ENCODE data around the gene FOXD1. TPM values are rescaled to one million over a fixed set of nuclear protein-coding genes. Genes with fewer than 3 reads are reported as not detected.
"Not testable (repeated sequence)": the region's sequence is repeated elsewhere in the genome, so short reads cannot be mapped to it uniquely, and the experiment has no call there.

Gene FOXD1
- total RNA-seq, 1 donor from 2014 or later, result 16.8 TPM

- DNase-seq (ENCODE audit: extremely low read depth, low read depth, low spot score), result no peak
Measured at GRCh38 chr5:73464016-73464745, 15.6 kb upstream of the FOXD1 start.

GRCh38 chr5:73460133-73460532, 11.6 kb upstream of the FOXD1 start:
- DNase-seq (ENCODE audit: extremely low read depth, low read depth, low spot score), result no peak

- no peak for DNase-seq (ENCODE audit: extremely low read depth, low read depth, low spot score)
Measured at GRCh38 chr5:73459366-73459765, 10.8 kb upstream of the FOXD1 start.

- not testable (repeated sequence) for DNase-seq (ENCODE audit: extremely low read depth, low read depth, low spot score)
Measured at GRCh38 chr5:73456462-73456861, 7.9 kb upstream of the FOXD1 start.

GRCh38 chr5:73454379-73455036, 5.9 kb upstream of the FOXD1 start:
- no peak for DNase-seq (ENCODE audit: extremely low read depth, low read depth, low spot score)

- no peak for DNase-seq (ENCODE audit: extremely low read depth, low read depth, low spot score)
Measured at GRCh38 chr5:73452215-73452614, 3.6 kb upstream of the FOXD1 start.

GRCh38 chr5:73451224-73452130, 2.9 kb upstream of the FOXD1 start:
- no peak for DNase-seq (ENCODE audit: extremely low read depth, low read depth, low spot score)

GRCh38 chr5:73450672-73451223, 2.2 kb upstream of the FOXD1 start:
- DNase-seq (ENCODE audit: extremely low read depth, low read depth, low spot score), result no peak

- DNase-seq (ENCODE audit: extremely low read depth, low read depth, low spot score), result no peak
Measured at GRCh38 chr5:73450137-73450536, 1.6 kb upstream of the FOXD1 start.

- DNase-seq (ENCODE audit: extremely low read depth, low read depth, low spot score), result no peak
Measured at GRCh38 chr5:73447530-73448462, 781 bp downstream of the FOXD1 start.

GRCh38 chr5:73446631-73447529, 1.7 kb downstream of the FOXD1 start:
- no peak for DNase-seq (ENCODE audit: extremely low read depth, low read depth, low spot score)

GRCh38 chr5:73445665-73446630, 2.6 kb downstream of the FOXD1 start:
- DNase-seq (ENCODE audit: extremely low read depth, low read depth, low spot score), result no peak

- no peak for DNase-seq (ENCODE audit: extremely low read depth, low read depth, low spot score)
Measured at GRCh38 chr5:73444499-73445438, 3.8 kb downstream of the FOXD1 start.

GRCh38 chr5:73443829-73444498, 4.6 kb downstream of the FOXD1 start:
- DNase-seq (ENCODE audit: extremely low read depth, low read depth, low spot score), result no peak

- DNase-seq (ENCODE audit: extremely low read depth, low read depth, low spot score), result no peak
Measured at GRCh38 chr5:73442996-73443627, 5.5 kb downstream of the FOXD1 start.
